ENCODE measurements around the gene IZUMO1. TPM values are rescaled to one million over a fixed set of nuclear protein-coding genes. Genes with fewer than 3 reads are reported as not detected.

IZUMO1 gene
- total and polyA plus RNA-seq, 2 of the 13 experiments (the other 11 are each of a cell fraction or from before 2014, with no cell fraction given), result 0.07 to 0.22 TPM

- TF ChIP-seq TERF1 (CRISPR knock-in tag; IDR thresholded peaks at IDR 0.05) (no peak), HES4 (CRISPR knock-in tag; IDR thresholded peaks at IDR 0.05; ENCODE audit: borderline replicate concordance) (no peak), THRA (CRISPR knock-in tag; IDR thresholded peaks at IDR 0.05; ENCODE audit: borderline replicate concordance) (peak; percentile 28; the same call in 1 of the 2 replicates), BHLHE40 (IDR thresholded peaks at IDR 0.05; ENCODE audit: low read length) (peak; percentile 80), BORCS8-MEF2B (CRISPR knock-in tag; IDR thresholded peaks at IDR 0.05) (no peak), ZBTB25 (CRISPR knock-in tag; IDR thresholded peaks at IDR 0.05) (no peak), TFDP1 (CRISPR knock-in tag; IDR thresholded peaks at IDR 0.05; ENCODE audit: borderline replicate concordance) (peak; percentile 38; the same call in 1 of the 2 replicates), RXRB (CRISPR knock-in tag; IDR thresholded peaks at IDR 0.05; ENCODE audit: borderline replicate concordance) (peak; percentile 62; the same call in 1 of the 2 replicates), ZNF121 (CRISPR knock-in tag; IDR thresholded peaks at IDR 0.05) (no peak), SP5 (CRISPR knock-in tag; IDR thresholded peaks at IDR 0.05; ENCODE audit: borderline replicate concordance, low read depth) (peak; percentile 48; the same call in 1 of the 2 replicates), ZSCAN29 (CRISPR knock-in tag; conservative IDR thresholded peaks at IDR 0.05) (no peak), ZNF569 (CRISPR knock-in tag; IDR thresholded peaks at IDR 0.05; ENCODE audit: borderline replicate concordance) (no peak), ZNF350 (CRISPR knock-in tag; IDR thresholded peaks at IDR 0.05; ENCODE audit: borderline replicate concordance, low read depth) (no peak), ZNF547 (CRISPR knock-in tag; IDR thresholded peaks at IDR 0.05) (no peak), CTCF (CRISPR knock-in tag; IDR thresholded peaks at IDR 0.05) (no peak), ZFX (CRISPR knock-in tag; IDR thresholded peaks at IDR 0.05; ENCODE audit: low read depth) (peak; percentile 43; the same call in 1 of the 2 replicates), NFE2L1 (CRISPR knock-in tag; IDR thresholded peaks at IDR 0.05; ENCODE audit: borderline replicate concordance) (no peak), GABPB1 (CRISPR knock-in tag; IDR thresholded peaks at IDR 0.05) (no peak), HMGA1 (CRISPR knock-in tag; conservative IDR thresholded peaks at IDR 0.05) (no peak), PHF5A (CRISPR knock-in tag; IDR thresholded peaks at IDR 0.05; ENCODE audit: low read depth, unreplicated experiment) (peak; percentile 52)
Measured at GRCh38 chr19:48780631-48781391, 34.1 kb upstream of the IZUMO1 start (continued).

Data from HepG2 (cell line).